ENCODE measurements around the gene PHLPP1.
A peak's percentile ranks its signal among the peaks of the same experiment; 100 is the strongest.

The PHLPP1 gene

GRCh38 chr18:62977512-62977911, 262.2 kb downstream of the PHLPP1 start:
- no peak overlapping the region for H3K4me3 ChIP-seq (ENCODE audit: low read depth, low read length)
- TF ChIP-seq CTCF (IDR thresholded peaks at IDR 0.05; ENCODE audit: insufficient read depth, low read depth, low read length, missing control alignments): no peak
- no peak for DNase-seq (ENCODE audit: low read depth)

- DNase-seq (ENCODE audit: low read depth): no peak
- no peak for TF ChIP-seq CTCF (IDR thresholded peaks at IDR 0.05; ENCODE audit: insufficient read depth, low read depth, low read length, missing control alignments)
Measured at GRCh38 chr18:62978251-62979049, 263.1 kb downstream of the PHLPP1 start.

GRCh38 chr18:62979176-62979575, 263.8 kb downstream of the PHLPP1 start:
- no peak for DNase-seq (ENCODE audit: low read depth)
- no peak overlapping the region for H3K4me3 ChIP-seq (ENCODE audit: low read depth, low read length)
- TF ChIP-seq CTCF (IDR thresholded peaks at IDR 0.05; ENCODE audit: insufficient read depth, low read depth, low read length, missing control alignments): no peak

More at GRCh38 chr18:62978251-62979049, 263.1 kb downstream of the PHLPP1 start:
- no peak overlapping the region for H3K4me3 ChIP-seq (ENCODE audit: low read depth, low read length)

GRCh38 chr18:62979900-62980299, 264.6 kb downstream of the PHLPP1 start:
- H3K4me3 ChIP-seq (ENCODE audit: low read depth, low read length): no peak overlapping the region
- TF ChIP-seq CTCF (IDR thresholded peaks at IDR 0.05; ENCODE audit: insufficient read depth, low read depth, low read length, missing control alignments): no peak
- no peak for DNase-seq (ENCODE audit: low read depth)

GRCh38 chr18:62981566-62981965, 266.2 kb downstream of the PHLPP1 start:
- no peak for TF ChIP-seq CTCF (IDR thresholded peaks at IDR 0.05; ENCODE audit: insufficient read depth, low read depth, low read length, missing control alignments)
- no peak for DNase-seq (ENCODE audit: low read depth)

GRCh38 chr18:62982600-62983251, 267.4 kb downstream of the PHLPP1 start:
- H3K4me3 ChIP-seq (ENCODE audit: low read depth, low read length): no peak overlapping the region
- peak; percentile 81 for TF ChIP-seq CTCF (IDR thresholded peaks at IDR 0.05; ENCODE audit: insufficient read depth, low read depth, low read length, missing control alignments)
- DNase-seq (ENCODE audit: low read depth): peak; percentile 73

More at GRCh38 chr18:62981566-62981965, 266.2 kb downstream of the PHLPP1 start:
- no peak overlapping the region for H3K4me3 ChIP-seq (ENCODE audit: low read depth, low read length)

Measured in GM12865 (cell line).